ENCODE data around the gene AFF3.

DNA sequence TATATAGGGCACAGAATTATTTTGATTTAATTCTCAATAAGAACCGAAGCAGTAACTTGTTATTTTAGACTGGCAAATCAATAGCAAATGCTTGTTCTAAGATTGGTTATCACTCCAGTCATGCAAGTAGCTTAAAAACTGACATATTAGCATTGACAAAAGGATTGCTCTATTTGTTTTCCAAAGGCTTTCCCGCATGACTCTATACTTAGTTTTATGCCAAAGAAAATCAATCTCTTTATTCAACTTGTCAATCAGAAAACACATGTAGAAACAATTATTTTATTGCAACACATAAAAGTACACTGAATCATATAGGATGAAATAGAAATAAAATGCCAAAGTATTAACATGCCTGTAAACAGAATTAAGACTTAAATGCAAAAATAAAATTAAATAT lies 108.4 kb downstream of the AFF3 start:
- TF ChIP-seq, protein P1, sequence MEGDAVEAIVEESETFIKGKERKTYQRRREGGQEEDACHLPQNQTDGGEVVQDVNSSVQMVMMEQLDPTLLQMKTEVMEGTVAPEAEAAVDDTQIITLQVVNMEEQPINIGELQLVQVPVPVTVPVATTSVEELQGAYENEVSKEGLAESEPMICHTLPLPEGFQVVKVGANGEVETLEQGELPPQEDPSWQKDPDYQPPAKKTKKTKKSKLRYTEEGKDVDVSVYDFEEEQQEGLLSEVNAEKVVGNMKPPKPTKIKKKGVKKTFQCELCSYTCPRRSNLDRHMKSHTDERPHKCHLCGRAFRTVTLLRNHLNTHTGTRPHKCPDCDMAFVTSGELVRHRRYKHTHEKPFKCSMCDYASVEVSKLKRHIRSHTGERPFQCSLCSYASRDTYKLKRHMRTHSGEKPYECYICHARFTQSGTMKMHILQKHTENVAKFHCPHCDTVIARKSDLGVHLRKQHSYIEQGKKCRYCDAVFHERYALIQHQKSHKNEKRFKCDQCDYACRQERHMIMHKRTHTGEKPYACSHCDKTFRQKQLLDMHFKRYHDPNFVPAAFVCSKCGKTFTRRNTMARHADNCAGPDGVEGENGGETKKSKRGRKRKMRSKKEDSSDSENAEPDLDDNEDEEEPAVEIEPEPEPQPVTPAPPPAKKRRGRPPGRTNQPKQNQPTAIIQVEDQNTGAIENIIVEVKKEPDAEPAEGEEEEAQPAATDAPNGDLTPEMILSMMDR (IDR thresholded peaks at IDR 0.05), result no peak
- no peak for TF ChIP-seq POLR2A (IDR thresholded peaks at IDR 0.05)
